OCI-LY1 (cell line): ENCODE data around the gene WIF1.

Experiments
- H2AFZ ChIP-seq: fragments of 200-600 bp; sonication (generic), shearing (Covaris generic); 2 replicates; pipeline ENCODE4 v1.6.0; 2014; ENCODE audit warnings: antibody characterized with exemption, mild to moderate bottlenecking, low read length
- H3F3A ChIP-seq: fragments of 200-600 bp; sonication (generic), shearing (Covaris generic); 2 replicates; pipeline ENCODE4 v1.6.0; 2014; ENCODE audit warnings: mild to moderate bottlenecking, antibody characterized with exemption, low read length, moderate library complexity; ENCODE audit not compliant: insufficient read depth
- H3K27ac ChIP-seq: fragments of 200-600 bp; sonication (generic); 2 replicates; pipeline ENCODE4 v1.5.1; 2014; ENCODE audit warnings: low read length, mixed run types, mild to moderate bottlenecking, low read depth; ENCODE audit not compliant: poor library complexity, severe bottlenecking
- H3K27me3 ChIP-seq: fragments of 200-600 bp; sonication (generic); 2 replicates; pipeline ENCODE4 v1.6.0; 2014; ENCODE audit warnings: antibody characterized with exemption, mild to moderate bottlenecking, low read length, moderate library complexity; ENCODE audit not compliant: insufficient read depth
- H3K36me3 ChIP-seq: fragments of 200-600 bp; sonication (generic); 2 replicates; pipeline ENCODE4 v1.6.1; 2014; ENCODE audit warnings: mild to moderate bottlenecking, antibody characterized with exemption, low read length, moderate library complexity, mixed read lengths; ENCODE audit not compliant: insufficient read depth
- H3K4me1 ChIP-seq: fragments of 200-600 bp; sonication (generic); 2 replicates; pipeline ENCODE4 v1.5.1; 2014; ENCODE audit warnings: mild to moderate bottlenecking, low read length, moderate library complexity; ENCODE audit not compliant: insufficient read depth, severe bottlenecking
- H3K4me2 ChIP-seq: fragments of 200-600 bp; sonication (generic), shearing (Covaris generic); 2 replicates; pipeline ENCODE4 v1.6.1; 2014; ENCODE audit warnings: low read length
- H3K4me3 ChIP-seq: fragments of 200-600 bp; sonication (generic); 2 replicates; pipeline ENCODE4 v1.5.1; 2014; ENCODE audit warnings: low read length, low read depth, mild to moderate bottlenecking, mixed read lengths; ENCODE audit not compliant: poor library complexity, severe bottlenecking
- H3K79me2 ChIP-seq: fragments of 200-600 bp; shearing (Covaris generic); 2 replicates; pipeline ENCODE4 v1.6.1; 2016; ENCODE audit warnings: mixed run types, low read length, mixed read lengths; ENCODE audit not compliant: insufficient read depth
- H3K9ac ChIP-seq: fragments of 200-600 bp; sonication (generic), shearing (Covaris generic); 2 replicates; pipeline ENCODE4 v1.6.1; 2014; ENCODE audit warnings: mild to moderate bottlenecking, low read length, mixed read lengths
- H3K9me2 ChIP-seq: fragments of 200-600 bp; sonication (generic), shearing (Covaris generic); 2 replicates; pipeline ENCODE4 v1.6.1; 2014; ENCODE audit warnings: low read depth, mild to moderate bottlenecking, low read length, mixed read lengths
- H3K9me3 ChIP-seq: fragments of 200-600 bp; shearing (Covaris generic); 2 replicates; pipeline ENCODE4 v1.6.1; 2014; ENCODE audit warnings: low read length, mixed read lengths
- H4K20me1 ChIP-seq: fragments of 200-600 bp; sonication (generic), shearing (Covaris generic); 2 replicates; pipeline ENCODE4 v1.6.0; 2016; ENCODE audit warnings: mild to moderate bottlenecking, low read length; ENCODE audit not compliant: insufficient read depth
- CTCF ChIP-seq: fragments of 200-600 bp; sonication (generic), shearing (Covaris generic); IDR thresholded peaks from 2 replicates; pipeline ENCODE4 v1.5.1; 2017; ENCODE audit warnings: mild to moderate bottlenecking, antibody characterized with exemption, low read length, moderate library complexity, mixed read lengths
- EZH2 ChIP-seq: fragments of 200-600 bp; sonication (generic), shearing (Covaris generic); IDR thresholded peaks from 2 replicates; pipeline ENCODE4 v1.8.0; 2017; ENCODE audit warnings: borderline replicate concordance, mixed run types, mild to moderate bottlenecking, antibody characterized with exemption, low read length, moderate library complexity, mixed read lengths

Gene WIF1

GRCh38 chr12:65039301-65039700, 81.8 kb downstream of the WIF1 start:
- Histone ChIP-seq H3K4me2 (no peak overlapping the region), H3K79me2 (no peaks in the 10 kb centered on the region), H3F3A (no peaks in the 10 kb centered on the region), H3K9me3 (no peaks in the 10 kb centered on the region), H3K9me2 (no peaks in the 10 kb centered on the region), H2AFZ (no peak overlapping the region), H3K9ac (no peak overlapping the region), H3K4me1 (no peaks in the 10 kb centered on the region), H3K36me3 (no peaks in the 10 kb centered on the region), H3K4me3 (no peak overlapping the region), H3K27ac (no peak overlapping the region), H3K27me3 (no peaks in the 10 kb centered on the region), H4K20me1 (no peaks in the 10 kb centered on the region)
- TF ChIP-seq CTCF (no peak), EZH2 (no peak)

GRCh38 chr12:65025136-65025535, 96.0 kb downstream of the WIF1 start:
- Histone ChIP-seq H3K4me1 (no peaks in the 10 kb centered on the region), H3K9me3 (no peaks in the 10 kb centered on the region), H3K4me2 (no peak overlapping the region), H2AFZ (no peak overlapping the region), H3K79me2 (no peaks in the 10 kb centered on the region), H3K27me3 (no peaks in the 10 kb centered on the region), H3K9ac (no peak overlapping the region), H3K27ac (no peak overlapping the region), H3K9me2 (no peaks in the 10 kb centered on the region), H4K20me1 (no peaks in the 10 kb centered on the region), H3K36me3 (no peaks in the 10 kb centered on the region), H3K4me3 (no peak overlapping the region), H3F3A (no peaks in the 10 kb centered on the region)
- TF ChIP-seq CTCF: no peak
- no peak for TF ChIP-seq EZH2

- no peak overlapping the region for H3K9ac ChIP-seq
- H3K79me2 ChIP-seq: no peaks in the 10 kb centered on the region
Measured at GRCh38 chr12:65023485-65023884, 97.6 kb downstream of the WIF1 start.

More at GRCh38 chr12:65023485-65023884, 97.6 kb downstream of the WIF1 start:
- no peaks in the 10 kb centered on the region for H3K9me3 ChIP-seq
- no peak overlapping the region for H2AFZ ChIP-seq
- no peaks in the 10 kb centered on the region for H3F3A ChIP-seq
- no peaks in the 10 kb centered on the region for H4K20me1 ChIP-seq
- H3K36me3 ChIP-seq: no peaks in the 10 kb centered on the region
- no peaks in the 10 kb centered on the region for H3K4me1 ChIP-seq
- H3K9me2 ChIP-seq: no peaks in the 10 kb centered on the region
- TF ChIP-seq CTCF (no peak), EZH2 (no peak)
- no peak overlapping the region for H3K27ac ChIP-seq
- H3K4me2 ChIP-seq: no peak overlapping the region
- H3K4me3 ChIP-seq: no peak overlapping the region
- H3K27me3 ChIP-seq: no peaks in the 10 kb centered on the region
